Uterus (tissue), 4 donors: ENCODE measurements around the gene TBC1D5. TPM values are rescaled to one million over a fixed set of nuclear protein-coding genes. Genes with fewer than 3 reads are reported as not detected.

Source experiments
- DNase-seq, 2 donors: peaks; one replicate each; pipeline ENCODE4 v3.0.0-alpha.2; 2019 to 2020
- H3K27ac ChIP-seq, 2 donors: fragments of 200-600 bp; sonication (generic); 1 replicate in 1 of 2; 2 replicates in 1 of 2; pipeline ENCODE4 v1.5.1; 2016 to 2018
- H3K27me3 ChIP-seq, 2 donors: fragments of 200-600 bp; sonication (generic); one replicate each; pipeline ENCODE4 v1.5.1; 2018 to 2019; ENCODE audit warnings: control low read depth in 1 of 2
- H3K36me3 ChIP-seq, 2 donors: fragments of 200-600 bp; sonication (generic); one replicate each; pipeline ENCODE4 v1.5.1; 2019; ENCODE audit warnings: control low read depth in 1 of 2
- H3K4me1 ChIP-seq, 2 donors: fragments of 200-600 bp; sonication (generic); one replicate each; pipeline ENCODE4 v1.5.1; 2018 to 2019; ENCODE audit warnings: control low read depth in 1 of 2
- H3K4me3 ChIP-seq, 2 donors: fragments of 200-600 bp; sonication (generic); 1 replicate in 1 of 2; 2 replicates in 1 of 2; pipeline ENCODE4 v1.5.1; 2018 to 2019; ENCODE audit warnings: mild to moderate bottlenecking in 1 of 2
- H3K9me3 ChIP-seq, 2 donors: fragments of 200-600 bp; sonication (generic); one replicate each; pipeline ENCODE4 v1.5.1; 2019; ENCODE audit warnings: control low read depth in 1 of 2
- CTCF ChIP-seq, 4 experiments: fragments of 200-600 bp in 2 of 4; fragments of 450-650 bp in 2 of 4; sonication (generic) in 2 of 4; IDR thresholded peaks; one replicate each; pipeline ENCODE4 v1.5.1; 2016 to 2019; ENCODE audit warnings: antibody characterized with exemption in 4 of 4, mild to moderate bottlenecking in 2 of 4, moderate library complexity in 1 of 4
- POLR2A ChIP-seq, 2 donors: fragments of 450-650 bp; IDR thresholded peaks; one replicate each; pipeline ENCODE4 v1.6.1; 2016; ENCODE audit warnings: antibody characterized with exemption in 2 of 2, mild to moderate bottlenecking in 1 of 2, moderate library complexity in 1 of 2
- intact Hi-C: fragments of 100-400 bp; cut with DNase I; formaldehyde crosslinking; loops from one replicate; pipeline ENCODE4 v1.15.1; 2023; ENCODE audit warnings: low total_unique reads
- total RNA-seq, 4 donors: library from RNA; depleted of rRNA in 3 of 4; stranded (reverse); fragments of >200 nt in 3 of 4; gene quantifications; one replicate each; pipeline versions ENCODE4 v1.1.0 to v1.2.4, GENCODE V29; 2014 to 2023
- donor health status: DM: yes; HTN: yes; CAD: no.

Gene TBC1D5
- total RNA-seq, 4 donors from 2014 or later = 34.6 to 189 (median 75.6) TPM

DNA sequence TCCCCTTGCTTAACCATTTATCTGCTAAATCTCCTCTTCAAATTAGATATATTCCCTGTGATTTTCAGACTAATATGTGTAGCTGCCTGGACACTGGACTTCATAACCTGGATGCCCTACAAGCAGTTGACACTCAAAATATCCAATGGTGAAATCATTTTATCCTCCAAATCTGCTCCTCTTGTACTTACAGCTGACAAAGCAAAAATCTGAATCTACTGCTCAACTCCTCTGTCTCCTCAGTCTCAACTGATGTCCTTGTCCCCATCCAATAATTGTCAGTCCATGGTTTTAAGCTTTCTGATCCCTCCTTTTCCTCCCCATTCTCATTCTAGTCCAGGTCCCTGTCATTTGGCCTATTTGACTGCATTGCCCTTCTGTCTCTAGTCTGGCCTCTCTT, 411.8 kb downstream of the TBC1D5 start:
- intact Hi-C loops = no loop called here
- Histone ChIP-seq H3K27me3 (no peaks in the 10 kb centered on the region), H3K9me3 (no peaks in the 10 kb centered on the region), H3K27ac (no peak overlapping the region), H3K4me1 (no peaks in the 10 kb centered on the region), H3K36me3 (no peaks in the 10 kb centered on the region), H3K4me3 (no peak overlapping the region)
- no peak for DNase-seq
- TF ChIP-seq POLR2A (IDR thresholded peaks at IDR 0.05) (no peak), CTCF (IDR thresholded peaks at IDR 0.05) (no peak)

- Histone ChIP-seq H3K4me3 (no peak overlapping the region), H3K9me3 (no peaks in the 10 kb centered on the region), H3K4me1 (no peaks in the 10 kb centered on the region), H3K36me3 (no peaks in the 10 kb centered on the region), H3K27me3 (no peaks in the 10 kb centered on the region), H3K27ac (no peak overlapping the region)
- no peak for DNase-seq
- no peak for TF ChIP-seq POLR2A (IDR thresholded peaks at IDR 0.05)
- TF ChIP-seq CTCF (IDR thresholded peaks at IDR 0.05) = no peak
- intact Hi-C loops = no loop called here
Measured at GRCh38 chr3:17329927-17330326, 412.5 kb downstream of the TBC1D5 start.

GRCh38 chr3:17322106-17322793, 420.2 kb downstream of the TBC1D5 start:
- DNase-seq = no peak
- no peak overlapping the region for H3K4me3 ChIP-seq
- H3K27ac ChIP-seq = no peak overlapping the region
- no peaks in the 10 kb centered on the region for H3K27me3 ChIP-seq
- TF ChIP-seq POLR2A (IDR thresholded peaks at IDR 0.05) (no peak), CTCF (IDR thresholded peaks at IDR 0.05) (no peak)
- no peaks in the 10 kb centered on the region for H3K9me3 ChIP-seq
- H3K4me1 ChIP-seq = no peaks in the 10 kb centered on the region
- H3K36me3 ChIP-seq = no peaks in the 10 kb centered on the region
- intact Hi-C loops = no loop called here

DNA sequence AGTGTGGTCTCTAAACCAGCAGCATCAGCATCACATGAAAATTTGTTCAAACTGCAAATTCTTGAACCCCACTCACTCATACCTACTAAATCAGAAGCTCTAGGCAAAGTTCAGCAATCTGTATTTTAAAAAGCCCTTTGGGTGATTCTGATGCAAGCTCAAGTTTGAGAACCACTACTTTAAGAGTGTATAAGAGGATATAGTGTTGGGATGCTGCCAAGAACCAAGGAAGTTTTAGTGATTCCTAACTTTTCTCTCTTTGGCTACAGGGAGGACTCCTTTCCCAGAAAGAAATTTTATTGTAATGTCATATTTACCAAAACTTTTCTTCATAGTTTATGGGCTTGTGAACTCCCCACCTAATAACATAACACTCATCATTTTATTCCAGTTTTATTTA, 422.2 kb downstream of the TBC1D5 start:
- DNase-seq = no peak
- Histone ChIP-seq H3K27me3 (no peaks in the 10 kb centered on the region), H3K27ac (no peak overlapping the region), H3K4me1 (no peaks in the 10 kb centered on the region), H3K4me3 (no peak overlapping the region), H3K36me3 (no peaks in the 10 kb centered on the region), H3K9me3 (no peaks in the 10 kb centered on the region)
- TF ChIP-seq CTCF (IDR thresholded peaks at IDR 0.05) (no peak), POLR2A (IDR thresholded peaks at IDR 0.05) (no peak)
- intact Hi-C loops = no loop called here

DNA sequence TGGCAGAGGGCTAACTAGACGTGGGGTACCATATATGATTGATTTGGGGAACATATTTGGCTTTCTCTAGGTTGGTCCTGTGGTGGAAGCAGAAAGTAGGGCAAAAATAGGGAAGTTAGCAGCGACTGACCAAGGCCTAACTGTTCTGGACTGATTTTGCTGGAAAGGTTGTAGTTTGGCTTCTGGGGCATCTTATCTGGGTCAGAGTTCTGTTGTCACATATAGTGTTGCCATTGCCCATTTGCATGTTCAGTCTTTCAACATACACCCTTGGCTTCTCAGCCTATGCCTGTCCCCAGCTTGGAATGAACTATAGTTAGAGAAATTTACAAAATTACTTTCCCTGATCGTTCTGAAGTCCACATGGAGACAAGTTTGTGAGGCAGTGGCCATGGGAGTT, 426.5 kb downstream of the TBC1D5 start:
- intact Hi-C loops = no loop called here
- TF ChIP-seq CTCF (IDR thresholded peaks at IDR 0.05) (no peak), POLR2A (IDR thresholded peaks at IDR 0.05) (no peak)
- Histone ChIP-seq H3K27me3 (no peaks in the 10 kb centered on the region), H3K27ac (no peak overlapping the region), H3K9me3 (no peaks in the 10 kb centered on the region), H3K4me3 (no peak overlapping the region), H3K36me3 (no peaks in the 10 kb centered on the region), H3K4me1 (no peaks in the 10 kb centered on the region)
- no peak for DNase-seq
